Stimulated activated CD8-positive, alpha-beta memory T cell treated with anti-CD3 and anti-CD28 coated beads, Interleukin-7, amount 100 ng/mL, for 24 hours (primary cell): ENCODE measurements around the gene CAMTA1.
"Not testable (repeated sequence)": the region's sequence is repeated elsewhere in the genome, so short reads cannot be mapped to it uniquely, and the experiment has no call there.

Experiments
- DNase-seq: peaks from one replicate; pipeline ENCODE4 v3.0.0-alpha.2; 2020; ENCODE audit warnings: low read depth

Gene CAMTA1

DNA sequence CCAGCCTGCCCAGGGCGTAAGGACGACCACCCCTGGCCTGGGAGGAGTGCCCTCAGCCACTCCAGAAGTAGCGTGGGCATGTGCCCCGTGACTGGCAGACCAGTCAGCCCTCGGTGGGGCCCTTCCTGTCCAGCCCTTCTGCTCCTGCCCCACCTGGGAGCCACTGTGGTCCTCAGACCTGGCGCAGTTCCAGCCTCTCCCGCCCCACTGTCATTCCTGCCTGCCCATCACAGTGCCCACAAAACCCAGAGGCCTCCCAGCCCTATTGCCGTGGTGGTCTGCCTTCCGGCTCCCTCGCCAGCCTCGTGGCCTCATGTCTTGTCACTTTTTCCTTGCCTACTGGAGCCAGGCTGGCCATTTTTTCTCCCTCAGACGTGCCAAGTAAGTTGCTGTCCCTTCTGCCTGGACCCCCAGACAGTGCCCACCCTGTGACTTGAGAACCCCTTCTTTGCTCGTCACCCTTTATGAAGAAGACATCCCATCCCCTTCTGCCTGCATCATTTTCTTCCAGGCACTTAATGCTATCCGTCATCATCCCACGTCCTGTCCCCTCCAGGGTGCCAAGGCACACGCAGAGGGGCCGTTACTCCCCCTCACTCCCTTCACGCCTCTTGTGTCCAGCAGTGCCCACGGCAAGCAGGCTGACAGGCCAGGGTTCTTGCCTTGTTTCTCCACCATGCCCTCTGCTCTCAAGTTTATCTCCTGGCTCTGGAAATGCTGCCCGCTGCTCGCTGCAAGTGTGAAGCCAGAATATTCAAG is 122.6 kb downstream of the CAMTA1 start:
- DNase-seq = no peak

- DNase-seq = no peak
Measured at GRCh38 chr1:6909401-6909800, 124.1 kb downstream of the CAMTA1 start.

DNA sequence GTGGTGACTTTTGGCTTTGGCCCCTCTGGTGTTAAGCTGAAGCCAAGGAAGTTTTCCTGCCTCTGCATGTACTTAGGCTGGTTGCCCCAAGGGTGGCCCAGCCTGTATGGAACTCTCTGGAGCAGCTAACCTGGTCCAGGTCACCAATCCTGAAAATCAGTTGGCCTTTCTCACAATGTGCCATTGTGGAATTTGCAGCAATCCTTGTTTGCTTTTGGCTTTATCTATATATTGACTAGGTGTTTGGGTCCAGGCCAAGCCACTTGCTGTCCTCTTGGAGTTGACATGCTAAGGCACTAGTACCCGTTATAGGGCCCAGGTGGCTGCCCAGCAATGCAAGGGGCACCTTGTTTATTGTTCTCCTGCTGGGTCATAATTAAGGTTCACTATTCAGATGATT is 124.6 kb downstream of the CAMTA1 start:
- DNase-seq = no peak

GRCh38 chr1:6911021-6911941 is 126.0 kb downstream of the CAMTA1 start:
- no peak for DNase-seq

- no peak for DNase-seq
Measured at GRCh38 chr1:6911974-6912373, 126.7 kb downstream of the CAMTA1 start.

- no peak for DNase-seq
Measured at GRCh38 chr1:6912518-6912917, 127.3 kb downstream of the CAMTA1 start.

- DNase-seq = no peak
Measured at GRCh38 chr1:6913086-6913485, 127.8 kb downstream of the CAMTA1 start.

DNA sequence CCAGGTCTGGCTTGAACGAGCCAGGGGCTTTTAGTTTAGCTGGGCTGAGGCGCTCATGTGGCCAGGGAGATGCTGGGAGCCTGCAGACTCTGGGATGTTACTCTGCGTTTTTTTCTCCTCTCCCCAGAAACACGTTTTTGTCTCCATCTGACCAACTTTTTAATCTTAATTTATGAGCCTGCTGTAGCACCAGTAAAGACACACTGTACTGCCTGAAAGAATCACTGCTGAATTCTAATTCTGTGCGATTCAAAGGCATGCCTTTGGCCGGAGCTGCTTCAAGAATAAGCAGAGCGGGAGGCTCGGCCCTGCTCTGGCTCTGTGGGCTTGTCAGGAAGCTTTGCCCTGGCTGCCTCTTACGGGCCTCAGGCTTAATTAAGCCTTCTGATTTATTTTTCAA is 129.5 kb downstream of the CAMTA1 start:
- DNase-seq = no peak

GRCh38 chr1:6915999-6916565 is 130.8 kb downstream of the CAMTA1 start:
- no peak for DNase-seq

DNA sequence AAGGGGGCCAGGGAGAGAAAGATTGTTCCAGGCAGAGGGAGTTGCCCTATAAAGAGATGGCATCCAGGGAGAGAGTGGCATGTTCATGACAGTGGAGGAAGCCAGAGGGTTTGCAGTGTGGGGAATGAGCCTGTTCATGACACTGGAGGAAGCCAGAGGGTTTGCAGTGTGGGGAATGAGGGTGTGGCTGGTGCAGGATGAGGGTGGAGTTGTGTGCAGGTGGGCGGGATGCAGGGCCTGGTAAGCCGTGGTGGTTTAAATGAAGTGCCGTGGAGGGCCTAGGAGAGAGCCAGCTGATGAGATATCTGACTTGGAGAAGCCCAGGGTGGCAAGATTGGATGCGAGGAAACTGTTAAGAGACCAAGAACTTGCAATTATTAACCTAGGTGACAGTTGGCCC is 131.8 kb downstream of the CAMTA1 start:
- no peak for DNase-seq

DNA sequence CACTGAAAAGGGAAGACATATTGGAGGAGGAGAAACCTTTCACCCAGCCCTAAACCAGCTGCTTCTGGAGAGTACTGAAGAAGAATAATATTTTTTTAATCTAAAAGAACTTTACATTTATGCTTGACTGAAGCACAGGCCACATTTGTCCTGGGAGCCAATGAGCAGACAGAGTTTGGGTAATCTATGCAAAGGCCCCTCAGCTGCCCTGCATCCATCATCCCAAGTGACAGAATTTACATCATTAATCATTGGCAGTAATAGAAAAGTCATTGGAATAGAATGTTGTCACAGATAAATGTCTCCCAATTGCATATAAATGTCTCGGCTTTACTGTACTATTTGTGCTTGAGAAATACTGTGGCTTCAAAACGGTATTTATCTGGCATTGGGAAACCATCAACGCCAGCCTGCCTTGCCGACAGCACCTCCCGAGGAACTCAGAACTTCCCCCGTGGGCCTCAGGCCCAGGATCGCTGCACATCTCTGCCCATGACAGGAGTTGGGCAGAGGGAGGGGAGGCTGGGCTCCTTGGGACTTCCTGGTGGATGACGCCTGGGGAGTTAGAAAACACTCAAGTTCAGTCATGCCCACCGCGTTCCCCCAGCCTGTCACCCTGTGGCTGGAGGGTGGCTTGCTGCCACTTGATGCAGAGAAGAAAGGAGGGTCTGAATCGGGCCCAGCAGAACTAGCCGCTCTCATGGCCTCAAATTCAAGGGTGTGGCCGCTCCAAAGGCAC is 133.1 kb downstream of the CAMTA1 start:
- DNase-seq = no peak

- no peak for DNase-seq
Measured at GRCh38 chr1:6918925-6919511, 133.8 kb downstream of the CAMTA1 start.

DNA sequence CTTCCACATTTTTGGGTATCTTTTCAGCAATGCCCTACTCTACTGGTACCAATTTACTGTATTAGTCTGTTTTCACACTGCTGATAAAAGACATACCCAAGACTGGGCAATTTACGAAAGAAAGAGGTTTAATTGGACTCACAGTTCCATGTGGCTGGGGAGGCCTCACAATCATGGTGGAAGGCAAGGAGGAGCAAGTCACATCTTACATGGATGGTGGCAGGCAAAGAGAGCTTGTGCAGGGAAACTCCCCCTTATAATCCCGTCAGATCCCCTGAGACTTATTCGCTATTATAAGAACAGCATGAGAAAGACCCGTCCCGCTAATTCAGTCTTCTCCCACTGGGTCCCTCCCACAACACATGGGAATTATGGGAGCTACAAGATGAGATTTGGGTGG is 136.3 kb downstream of the CAMTA1 start:
- DNase-seq = not testable (repeated sequence)

GRCh38 chr1:6922096-6922931 is 137.1 kb downstream of the CAMTA1 start:
- DNase-seq = no peak

DNA sequence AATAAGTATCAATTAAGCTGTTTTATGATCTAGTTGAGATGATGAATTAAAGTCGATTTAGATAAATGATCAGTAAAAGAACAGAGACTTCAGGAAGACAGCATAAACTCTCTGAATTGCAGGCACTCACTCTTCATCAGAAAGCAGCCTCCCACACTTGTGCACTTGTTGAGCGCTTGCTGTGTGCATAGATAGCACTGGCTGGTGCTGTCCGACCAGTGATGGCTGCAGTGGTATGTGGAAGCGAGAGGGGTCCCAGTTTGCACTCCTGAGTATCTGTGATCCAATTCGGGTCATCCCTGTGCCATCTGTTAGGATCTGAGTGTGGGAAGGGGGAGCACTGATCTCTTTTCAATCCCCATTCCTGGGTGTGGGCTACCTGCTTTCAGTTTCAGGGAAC is 137.8 kb downstream of the CAMTA1 start:
- no peak for DNase-seq

GRCh38 chr1:6923416-6923815 is 138.2 kb downstream of the CAMTA1 start:
- DNase-seq = no peak

DNA sequence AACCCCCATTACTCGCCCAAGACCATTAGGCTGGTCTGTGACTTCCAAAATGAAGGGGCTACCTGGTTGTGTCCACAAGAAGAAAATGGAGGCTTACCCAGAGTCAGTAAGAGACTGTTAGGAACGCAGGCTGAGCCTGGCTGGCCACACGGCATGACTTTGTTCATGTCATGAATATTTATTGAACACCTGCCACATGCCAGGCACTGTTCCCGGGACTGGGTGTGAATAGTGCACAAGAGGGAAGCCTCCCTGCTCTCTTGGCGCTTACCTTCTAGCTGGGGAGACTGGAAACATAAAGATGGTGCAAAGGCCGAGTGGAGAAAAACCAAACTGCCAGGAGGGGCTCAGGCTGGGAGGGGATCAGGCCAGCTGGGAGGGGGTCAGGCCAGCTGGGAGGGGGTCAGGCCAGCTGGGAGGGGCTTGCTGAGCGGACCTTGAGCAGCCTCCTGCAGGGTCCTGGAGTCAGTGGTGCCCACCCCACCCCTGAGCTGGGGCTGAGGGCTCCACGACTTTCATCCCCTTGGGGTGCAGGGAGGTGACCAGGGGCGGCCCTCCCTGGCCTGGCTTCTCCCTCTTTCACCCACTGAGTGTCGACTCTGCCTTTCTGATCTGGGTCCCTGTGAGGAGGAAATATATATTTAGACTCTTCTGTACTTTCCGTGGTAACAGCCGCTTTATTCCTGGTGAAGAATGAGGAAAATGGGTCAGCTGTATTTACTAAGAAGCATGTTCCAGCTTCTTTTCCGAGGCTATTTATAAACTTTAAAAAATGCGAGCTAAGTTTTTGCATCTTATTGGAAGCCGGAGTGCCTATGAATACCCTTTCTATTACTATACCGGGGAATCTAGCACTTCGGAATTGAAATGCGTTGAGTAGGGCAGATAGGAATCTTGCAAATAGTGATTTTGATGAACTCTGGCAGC is 139.0 kb downstream of the CAMTA1 start:
- no peak for DNase-seq

DNA sequence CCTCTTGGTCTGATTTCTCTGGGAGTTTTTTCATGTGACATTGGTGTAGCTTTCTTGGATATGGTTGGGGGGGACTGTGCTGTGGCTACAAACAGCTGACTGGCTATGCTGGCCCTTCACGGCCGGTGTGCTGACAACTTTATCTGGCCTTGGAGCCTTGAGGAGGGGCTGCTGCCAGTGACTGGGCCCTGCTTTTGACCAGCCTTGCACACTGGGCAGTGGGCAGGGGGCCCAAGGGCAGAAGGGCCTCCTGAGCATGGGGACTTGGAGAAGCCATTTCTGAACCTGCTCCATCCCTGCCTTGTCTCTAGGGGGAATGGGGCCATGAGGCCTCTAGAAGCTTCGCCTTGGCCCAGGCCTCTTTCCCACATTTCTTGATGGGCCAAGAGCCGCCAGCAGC is 139.6 kb downstream of the CAMTA1 start:
- no peak for DNase-seq

- DNase-seq = no peak
Measured at GRCh38 chr1:6927626-6928025, 142.4 kb downstream of the CAMTA1 start.
